Adipocyte (in vitro differentiated cells): ENCODE measurements around the gene CDKN2C.
A peak's percentile ranks its signal among the peaks of the same experiment; 100 is the strongest.
"Not testable (repeated sequence)": the region's sequence is repeated elsewhere in the genome, so short reads cannot be mapped to it uniquely, and the experiment has no call there.

Source experiments
- DNase-seq: peaks from one replicate; pipeline ENCODE4 v3.0.0-alpha.2; 2015; ENCODE audit warnings: low read depth
- H3K27me3 ChIP-seq: replicated peaks from 2 replicates; pipeline ENCODE4 v1.7.0; 2013; ENCODE audit warnings: mild to moderate bottlenecking, low read length, moderate library complexity; ENCODE audit not compliant: control insufficient read depth, insufficient read depth
- H3K36me3 ChIP-seq: 2 replicates; pipeline ENCODE4 v1.7.0; 2013; ENCODE audit warnings: low read length, mild to moderate bottlenecking, moderate library complexity; ENCODE audit not compliant: control insufficient read depth, insufficient read depth, severe bottlenecking
- H3K4me1 ChIP-seq: 2 replicates; pipeline ENCODE4 v1.7.0; 2013; ENCODE audit warnings: mild to moderate bottlenecking, low read length, moderate library complexity; ENCODE audit not compliant: control insufficient read depth, insufficient read depth
- H3K4me3 ChIP-seq: 2 replicates; pipeline ENCODE4 v1.7.0; 2013; ENCODE audit warnings: mild to moderate bottlenecking, low read length, moderate library complexity
- H3K9ac ChIP-seq: 2 replicates; pipeline ENCODE4 v1.7.0; 2013; ENCODE audit warnings: mild to moderate bottlenecking, low read length, moderate library complexity
- H3K9me3 ChIP-seq: 2 replicates; pipeline ENCODE4 v1.7.0; 2013; ENCODE audit warnings: mild to moderate bottlenecking, low read length, moderate library complexity; ENCODE audit not compliant: control insufficient read depth

Gene CDKN2C

GRCh38 chr1:51000651-51001050 lies 30.6 kb downstream of the CDKN2C start:
- no peak for DNase-seq
- H3K4me3 ChIP-seq: no peak overlapping the region
- H3K9ac ChIP-seq: no peak overlapping the region
- peaks cover 3% of the 10 kb centered on the region for H3K4me1 ChIP-seq
- H3K27me3 ChIP-seq: no peaks in the 10 kb centered on the region
- peaks cover 11% of the 10 kb centered on the region for H3K36me3 ChIP-seq
- H3K9me3 ChIP-seq: no peaks in the 10 kb centered on the region

- Histone ChIP-seq H3K9me3 (no peaks in the 10 kb centered on the region), H3K4me3 (no peak overlapping the region), H3K27me3 (no peaks in the 10 kb centered on the region), H3K4me1 (no peaks in the 10 kb centered on the region), H3K9ac (no peak overlapping the region), H3K36me3 (peaks cover 11% of the 10 kb centered on the region)
- no peak for DNase-seq
Observed at GRCh38 chr1:51002516-51002915, 32.5 kb downstream of the CDKN2C start.

GRCh38 chr1:51005549-51005948 lies 35.5 kb downstream of the CDKN2C start:
- H3K9ac ChIP-seq, H3K27me3 ChIP-seq, H3K9me3 ChIP-seq, DNase-seq, H3K4me3 ChIP-seq, H3K4me1 ChIP-seq: not testable (repeated sequence)
- peaks cover 11% of the 10 kb centered on the region for H3K36me3 ChIP-seq

- Histone ChIP-seq H3K4me1 (peaks cover 4% of the 10 kb centered on the region), H3K27me3 (no peaks in the 10 kb centered on the region), H3K9me3 (peaks cover 5% of the 10 kb centered on the region), H3K9ac (peak overlapping the region; percentile 15), H3K4me3 (no peak overlapping the region), H3K36me3 (peaks cover 2% of the 10 kb centered on the region)
- no peak for DNase-seq
Observed at GRCh38 chr1:51009381-51009780, 39.3 kb downstream of the CDKN2C start.

- H3K36me3 ChIP-seq: no peaks in the 10 kb centered on the region
- no peaks in the 10 kb centered on the region for H3K27me3 ChIP-seq
- peaks cover 4% of the 10 kb centered on the region for H3K4me1 ChIP-seq
- peaks cover 10% of the 10 kb centered on the region for H3K9me3 ChIP-seq
- no peak overlapping the region for H3K4me3 ChIP-seq
- H3K9ac ChIP-seq: no peak overlapping the region
- DNase-seq: no peak
Observed at GRCh38 chr1:51014878-51015277, 44.8 kb downstream of the CDKN2C start.

GRCh38 chr1:51019811-51020210 lies 49.8 kb downstream of the CDKN2C start:
- Histone ChIP-seq H3K27me3 (no peaks in the 10 kb centered on the region), H3K9ac (peak overlapping the region; percentile 64), H3K4me1 (peaks cover 14% of the 10 kb centered on the region), H3K36me3 (no peaks in the 10 kb centered on the region), H3K4me3 (no peak overlapping the region), H3K9me3 (peaks cover 5% of the 10 kb centered on the region)
- DNase-seq: peak; percentile 85
